HG03060 (cell line): Measurements from ENCODE around the gene MEF2C.
A peak's percentile ranks its signal among the peaks of the same experiment; 100 is the strongest.
"Not testable (repeated sequence)": the region's sequence is repeated elsewhere in the genome, so short reads cannot be mapped to it uniquely, and the experiment has no call there.

Experiments
- ATAC-seq: cut with Tn5 transposase; IDR thresholded peaks from one replicate; pipeline ENCODE4 v1.9.1; 2021; ENCODE audit warnings: low read depth, moderate number of reproducible peaks; ENCODE audit not compliant: unreplicated experiment

Gene MEF2C

GRCh38 chr5:88813244-88813643 is 69.7 kb downstream of the MEF2C start:
- no peak for ATAC-seq

- ATAC-seq, result peak; percentile 55
Observed at GRCh38 chr5:88808153-88808552, 74.8 kb downstream of the MEF2C start.

- no peak for ATAC-seq
Observed at GRCh38 chr5:88807327-88807726, 75.7 kb downstream of the MEF2C start.

GRCh38 chr5:88806338-88806737 is 76.6 kb downstream of the MEF2C start:
- ATAC-seq, result no peak

- ATAC-seq, result no peak
Observed at GRCh38 chr5:88805151-88805784, 77.7 kb downstream of the MEF2C start.

- ATAC-seq, result no peak
Observed at GRCh38 chr5:88804444-88804843, 78.5 kb downstream of the MEF2C start.

- ATAC-seq, result no peak
Observed at GRCh38 chr5:88803309-88803708, 79.7 kb downstream of the MEF2C start.

GRCh38 chr5:88799938-88800535 is 82.9 kb downstream of the MEF2C start:
- ATAC-seq, result no peak

- ATAC-seq, result not testable (repeated sequence)
Observed at GRCh38 chr5:88798933-88799332, 84.1 kb downstream of the MEF2C start.

- not testable (repeated sequence) for ATAC-seq
Observed at GRCh38 chr5:88793797-88794196, 89.2 kb downstream of the MEF2C start.

GRCh38 chr5:88792144-88792840 is 90.7 kb downstream of the MEF2C start:
- peak; percentile 79 for ATAC-seq

- ATAC-seq, result no peak
Observed at GRCh38 chr5:88787856-88788255, 95.1 kb downstream of the MEF2C start.

- no peak for ATAC-seq
Observed at GRCh38 chr5:88786789-88787188, 96.2 kb downstream of the MEF2C start.

GRCh38 chr5:88785746-88786565 is 97.0 kb downstream of the MEF2C start:
- peak; percentile 18 for ATAC-seq

GRCh38 chr5:88782571-88782970 is 100.4 kb downstream of the MEF2C start:
- ATAC-seq, result no peak

GRCh38 chr5:88780736-88781135 is 102.2 kb downstream of the MEF2C start:
- no peak for ATAC-seq

GRCh38 chr5:88778736-88779135 is 104.2 kb downstream of the MEF2C start:
- ATAC-seq, result no peak

GRCh38 chr5:88776692-88777091 is 106.3 kb downstream of the MEF2C start:
- no peak for ATAC-seq

GRCh38 chr5:88772831-88773230 is 110.2 kb downstream of the MEF2C start:
- ATAC-seq, result no peak

- ATAC-seq, result no peak
Observed at GRCh38 chr5:88772047-88772446, 110.9 kb downstream of the MEF2C start.
